Smooth muscle cell (in vitro differentiated cells): ENCODE data around the gene MAPRE3. TPM values are rescaled to one million over a fixed set of nuclear protein-coding genes. Genes with fewer than 3 reads are reported as not detected.

Experiments used
- DNase-seq: peaks from one replicate; lab custom pipeline; 2025; ENCODE audit not compliant: unreplicated experiment; lab: John Stamatoyannopoulos, UW
- H2AFZ ChIP-seq: fragments of 200-600 bp; sonication (generic); 2 replicates; pipeline ENCODE4 v1.6.0; 2016; ENCODE audit warnings: antibody characterized with exemption, low read depth, mild to moderate bottlenecking
- H3F3A ChIP-seq: fragments of 200-600 bp; sonication (generic); 2 replicates; pipeline ENCODE4 v1.6.0; 2017; ENCODE audit warnings: antibody characterized with exemption, low read depth
- H3K27ac ChIP-seq: fragments of 200-600 bp; sonication (generic); 2 replicates; pipeline ENCODE4 v1.5.1; 2016; ENCODE audit warnings: low read depth, mild to moderate bottlenecking
- H3K27me3 ChIP-seq: fragments of 200-600 bp; sonication (generic); 2 replicates; pipeline ENCODE4 v1.6.1; 2016; ENCODE audit warnings: low read depth, mild to moderate bottlenecking
- H3K36me3 ChIP-seq: fragments of 200-600 bp; sonication (generic); 2 replicates; pipeline ENCODE4 v1.5.1; 2016; ENCODE audit warnings: low read depth
- H3K4me1 ChIP-seq: fragments of 200-600 bp; sonication (generic); 2 replicates; pipeline ENCODE4 v1.5.1; 2016; ENCODE audit warnings: low read depth
- H3K4me2 ChIP-seq: fragments of 200-600 bp; sonication (generic); 2 replicates; pipeline ENCODE4 v1.6.0; 2016; ENCODE audit warnings: mild to moderate bottlenecking
- H3K4me3 ChIP-seq: fragments of 200-600 bp; sonication (generic); 2 replicates; pipeline ENCODE4 v1.5.1; 2016; ENCODE audit warnings: mild to moderate bottlenecking
- H3K79me2 ChIP-seq: fragments of 200-600 bp; sonication (generic); 2 replicates; pipeline ENCODE4 v1.6.0; 2016; ENCODE audit warnings: low read depth, mild to moderate bottlenecking
- H3K9ac ChIP-seq: fragments of 200-600 bp; sonication (generic); 2 replicates; pipeline ENCODE4 v1.6.0; 2016; ENCODE audit warnings: low read depth
- H3K9me3 ChIP-seq: fragments of 200-600 bp; sonication (generic); replicated peaks from 2 replicates; pipeline ENCODE4 v1.5.1; 2016; ENCODE audit warnings: low read depth
- H4K20me1 ChIP-seq: fragments of 200-600 bp; sonication (generic); 2 replicates; pipeline ENCODE4 v1.6.0; 2016; ENCODE audit warnings: low read depth
- CTCF ChIP-seq: fragments of 200-600 bp; sonication (generic); IDR thresholded peaks from 2 replicates; pipeline ENCODE4 v1.5.1; 2017; ENCODE audit warnings: borderline replicate concordance, mild to moderate bottlenecking, antibody characterized with exemption; ENCODE audit not compliant: insufficient read depth, poor library complexity, severe bottlenecking
- WGBS: methylation state at CpG from one replicate; pipeline ENCODE4 v1.1.7; 2016; ENCODE audit warnings: low lambda C conversion rate; 5-methylcytosine and 5-hydroxymethylcytosine counted together
- polyA plus RNA-seq: library from polyadenylated mRNA; unstranded; fragments of >200 nt; fragmentation: Nextera tagmentation; extraction: Ambion mirVana; gene quantifications from 2 replicates; pipeline ENCODE4 v1.2.1, GENCODE V29; 2016
- total RNA-seq: library from RNA; depleted of rRNA; stranded (reverse); fragments of >200 nt; gene quantifications from 2 replicates; pipeline ENCODE4 v1.2.3, GENCODE V29; 2014

The MAPRE3 gene
- total and polyA plus RNA-seq, 2 experiments from 2014 or later = 12.5 to 30.5 TPM

- H3F3A ChIP-seq = no peaks in the 10 kb centered on the region
- 70% methylated on average over 8 of the region's 8 CpGs for WGBS
- no peak for DNase-seq
- no peaks in the 10 kb centered on the region for H3K9me3 ChIP-seq
- H3K79me2 ChIP-seq = no peaks in the 10 kb centered on the region
- TF ChIP-seq CTCF = no peak
- no peaks in the 10 kb centered on the region for H3K27me3 ChIP-seq
- no peaks in the 10 kb centered on the region for H3K36me3 ChIP-seq
- H3K9ac ChIP-seq = no peak overlapping the region
- H3K27ac ChIP-seq = no peak overlapping the region
- H2AFZ ChIP-seq = no peak overlapping the region
- no peak overlapping the region for H3K4me3 ChIP-seq
- peaks cover 56% of the 10 kb centered on the region for H4K20me1 ChIP-seq
- no peak overlapping the region for H3K4me2 ChIP-seq
- peaks cover 5% of the 10 kb centered on the region for H3K4me1 ChIP-seq
Measured at GRCh38 chr2:27007416-27008374, 37.3 kb downstream of the MAPRE3 start.

GRCh38 chr2:27008678-27009077, 38.2 kb downstream of the MAPRE3 start:
- no peaks in the 10 kb centered on the region for H3K27me3 ChIP-seq
- 98% methylated on average over 4 of the region's 4 CpGs for WGBS
- no peak for DNase-seq
- no peaks in the 10 kb centered on the region for H3K79me2 ChIP-seq
- H3K27ac ChIP-seq = no peak overlapping the region
- H2AFZ ChIP-seq = no peak overlapping the region
- no peak overlapping the region for H3K4me3 ChIP-seq
- H3K4me2 ChIP-seq = no peak overlapping the region
- TF ChIP-seq CTCF = no peak
- no peak overlapping the region for H3K9ac ChIP-seq
- peaks cover 5% of the 10 kb centered on the region for H3K4me1 ChIP-seq
- no peaks in the 10 kb centered on the region for H3K9me3 ChIP-seq
- H4K20me1 ChIP-seq = peaks cover 53% of the 10 kb centered on the region
- H3K36me3 ChIP-seq = no peaks in the 10 kb centered on the region
- H3F3A ChIP-seq = no peaks in the 10 kb centered on the region

- no peak overlapping the region for H2AFZ ChIP-seq
- no peak overlapping the region for H3K9ac ChIP-seq
- no peaks in the 10 kb centered on the region for H3K27me3 ChIP-seq
- no peak overlapping the region for H3K4me3 ChIP-seq
- no peaks in the 10 kb centered on the region for H3K79me2 ChIP-seq
- no peaks in the 10 kb centered on the region for H3K9me3 ChIP-seq
- no peaks in the 10 kb centered on the region for H3K36me3 ChIP-seq
- no peaks in the 10 kb centered on the region for H3F3A ChIP-seq
- DNase-seq = no peak
- H3K27ac ChIP-seq = no peak overlapping the region
- no peak for TF ChIP-seq CTCF
- H4K20me1 ChIP-seq = peaks cover 49% of the 10 kb centered on the region
- peaks cover 3% of the 10 kb centered on the region for H3K4me1 ChIP-seq
- no peak overlapping the region for H3K4me2 ChIP-seq
Measured at GRCh38 chr2:27009083-27009482, 38.6 kb downstream of the MAPRE3 start.
